Gastrocnemius medialis (tissue), 4 donors: ENCODE measurements around the gene MYO9B. TPM values are rescaled to one million over a fixed set of nuclear protein-coding genes. Genes with fewer than 3 reads are reported as not detected.

Experiments used
- ATAC-seq, 2 donors: fragments of 150-250 bp; one replicate each; pipeline ENCODE4 v1.9.1; 2016
- DNase-seq, 2 donors: peaks; one replicate each; pipeline ENCODE4 v3.0.0-alpha.2; 2019
- H3K27ac ChIP-seq, 4 donors: fragments of 200-600 bp; sonication (generic); 1 replicate in 1 of 4; 2 replicates in 3 of 4; pipeline ENCODE4 v1.5.1; 2016 to 2018; ENCODE audit warnings: mild to moderate bottlenecking in 2 of 4, moderate library complexity in 1 of 4
- H3K27me3 ChIP-seq, 3 donors: fragments of 200-600 bp; sonication (generic) in 2 of 3; 1 replicate in 1 of 3; 2 replicates in 2 of 3; pipeline versions ENCODE4 v1.5.1 to v1.6.0; 2016 to 2019; ENCODE audit warnings: mild to moderate bottlenecking in 1 of 3, moderate library complexity in 1 of 3
- H3K36me3 ChIP-seq, 2 donors: fragments of 200-600 bp; sonication (generic) in 1 of 2; one replicate each; pipeline ENCODE4 v1.5.1; 2017 to 2018
- H3K4me1 ChIP-seq, 2 donors: fragments of 200-600 bp; sonication (generic) in 1 of 2; one replicate each; pipeline ENCODE4 v1.5.1; 2016 to 2017; ENCODE audit warnings: mild to moderate bottlenecking in 2 of 2
- H3K4me3 ChIP-seq, 4 donors: fragments of 200-600 bp; sonication (generic) in 3 of 4; 1 replicate in 1 of 4; 2 replicates in 3 of 4; pipeline ENCODE4 v1.5.1; 2016 to 2019; ENCODE audit warnings: mild to moderate bottlenecking in 2 of 4
- H3K9me3 ChIP-seq, 3 donors: fragments of 200-600 bp; sonication (generic) in 2 of 3; 1 replicate in 1 of 3; 2 replicates in 2 of 3; pipeline ENCODE4 v1.5.1; 2016 to 2019
- POLR2A ChIP-seq, 2 donors: fragments of 450-650 bp; IDR thresholded peaks; one replicate each; pipeline ENCODE4 v1.6.1; 2017; ENCODE audit warnings: antibody characterized with exemption in 2 of 2, mild to moderate bottlenecking in 2 of 2, moderate library complexity in 2 of 2
- in situ Hi-C, 4 donors: fragments of 200-750 bp; cut with MboI; loops; one replicate each; pipeline versions ENCODE4 v1.15.0 to v1.8.0; 2017; ENCODE audit warnings: low sequenced_read_pairs in 4 of 4
- intact Hi-C: fragments of 100-400 bp; cut with DNase I; formaldehyde crosslinking; loops from one replicate; pipeline ENCODE4 v1.15.1; 2023; ENCODE audit warnings: low total_unique reads
- total RNA-seq, 4 donors: library from RNA; depleted of rRNA; stranded (reverse); fragments of >200 nt; gene quantifications; one replicate each; pipeline versions ENCODE4 v1.1.0 to v1.2.3, GENCODE V29; 2016
- TF ChIP-seq, protein P1 (sequence below), 5 experiments: fragments of 450-650 bp in 3 of 5; fragments of 200-600 bp in 2 of 5; sonication (generic) in 2 of 5; IDR thresholded peaks in 4 of 5; conservative IDR thresholded peaks in 1 of 5; 1 replicate in 4 of 5; 2 replicates in 1 of 5; pipeline ENCODE4 v1.5.1; 2016 to 2019; ENCODE audit warnings: antibody characterized with exemption in 5 of 5, mild to moderate bottlenecking in 3 of 5, moderate library complexity in 3 of 5

Gene MYO9B
- total RNA-seq, 4 donors from 2014 or later: 20.0 to 22.1 (median 20.7) TPM

DNA sequence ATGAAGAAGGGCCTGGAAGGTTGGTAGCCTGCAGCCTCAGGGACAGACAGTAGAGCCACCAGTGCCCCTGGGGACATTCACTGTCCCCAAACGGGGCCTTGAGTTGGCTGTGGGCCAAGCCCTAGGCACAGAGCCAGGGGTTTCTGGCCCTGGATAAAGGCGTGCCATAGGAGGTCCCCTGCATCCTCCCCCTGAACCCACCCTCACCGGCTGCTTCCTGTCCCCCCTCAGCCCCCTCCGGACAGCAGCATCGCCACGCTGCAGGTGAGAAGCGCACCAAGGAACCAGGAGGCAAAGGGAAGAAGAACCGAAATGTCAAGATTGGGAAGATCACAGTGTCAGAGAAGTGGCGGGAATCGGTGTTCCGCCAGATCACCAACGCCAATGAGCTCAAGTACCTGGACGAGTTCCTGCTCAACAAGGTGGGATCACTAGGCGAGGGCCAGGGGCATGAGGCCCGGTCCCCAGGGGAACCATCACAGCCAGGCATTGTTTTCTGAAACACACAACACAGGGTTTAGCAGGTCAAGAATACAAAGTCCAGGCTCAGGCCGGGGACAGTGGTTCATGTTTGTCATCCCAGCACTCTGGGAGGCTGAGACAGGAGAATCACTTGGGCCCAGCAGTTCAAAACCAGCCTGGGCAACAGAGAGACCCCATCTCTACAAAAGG lies 125.0 kb downstream of the MYO9B start:
- peaks cover 0 to 40% of the 10 kb centered on the region in 2 donors for H3K36me3 ChIP-seq
- no peak overlapping the region for H3K4me3 ChIP-seq
- no peak for TF ChIP-seq POLR2A (IDR thresholded peaks at IDR 0.05)
- TF ChIP-seq, protein P1, sequence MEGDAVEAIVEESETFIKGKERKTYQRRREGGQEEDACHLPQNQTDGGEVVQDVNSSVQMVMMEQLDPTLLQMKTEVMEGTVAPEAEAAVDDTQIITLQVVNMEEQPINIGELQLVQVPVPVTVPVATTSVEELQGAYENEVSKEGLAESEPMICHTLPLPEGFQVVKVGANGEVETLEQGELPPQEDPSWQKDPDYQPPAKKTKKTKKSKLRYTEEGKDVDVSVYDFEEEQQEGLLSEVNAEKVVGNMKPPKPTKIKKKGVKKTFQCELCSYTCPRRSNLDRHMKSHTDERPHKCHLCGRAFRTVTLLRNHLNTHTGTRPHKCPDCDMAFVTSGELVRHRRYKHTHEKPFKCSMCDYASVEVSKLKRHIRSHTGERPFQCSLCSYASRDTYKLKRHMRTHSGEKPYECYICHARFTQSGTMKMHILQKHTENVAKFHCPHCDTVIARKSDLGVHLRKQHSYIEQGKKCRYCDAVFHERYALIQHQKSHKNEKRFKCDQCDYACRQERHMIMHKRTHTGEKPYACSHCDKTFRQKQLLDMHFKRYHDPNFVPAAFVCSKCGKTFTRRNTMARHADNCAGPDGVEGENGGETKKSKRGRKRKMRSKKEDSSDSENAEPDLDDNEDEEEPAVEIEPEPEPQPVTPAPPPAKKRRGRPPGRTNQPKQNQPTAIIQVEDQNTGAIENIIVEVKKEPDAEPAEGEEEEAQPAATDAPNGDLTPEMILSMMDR (IDR thresholded peaks at IDR 0.05 in 4 of 5, conservative IDR thresholded peaks at IDR 0.05 in 1 of 5): no peak
- ATAC-seq (no peak), DNase-seq (no peak)
- H3K9me3 ChIP-seq: no peaks in the 10 kb centered on the region
- intact Hi-C loops: no loop called here
- in situ Hi-C loops: loop anchor here in 1 of 4 donors (10.0 kb wide), 1 partner anchor 84 kb away; the partner anchor contains the start of gene ANKLE1
- H3K4me1 ChIP-seq: no peaks in the 10 kb centered on the region
- H3K27ac ChIP-seq: no peak overlapping the region
- H3K27me3 ChIP-seq: no peaks in the 10 kb centered on the region

DNA sequence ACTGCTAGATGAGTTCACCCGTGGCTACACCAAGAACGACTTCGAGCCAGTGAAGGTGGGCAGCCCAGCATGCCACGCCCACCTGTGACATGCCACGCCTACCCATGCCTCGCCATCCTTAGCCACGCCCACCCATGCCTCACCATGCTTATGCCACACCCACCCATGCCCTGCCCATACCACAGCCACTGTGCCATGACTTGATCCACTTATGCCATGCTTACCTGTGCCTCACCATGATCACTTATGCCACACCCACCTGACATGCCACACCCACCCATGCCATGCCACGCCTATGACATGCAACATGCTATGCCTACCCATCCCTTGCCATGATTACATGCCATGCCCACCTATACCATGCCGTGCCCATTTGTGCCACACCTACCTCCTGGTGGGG lies 126.7 kb downstream of the MYO9B start:
- DNase-seq (no peak), ATAC-seq (no peak)
- no peaks in the 10 kb centered on the region for H3K9me3 ChIP-seq
- intact Hi-C loops (no loop called here), in situ Hi-C loops (loop anchor here in 1 of 4 donors (10.0 kb wide), 1 partner anchor 83 kb away; the partner anchor contains the start of gene ANKLE1)
- no peaks in the 10 kb centered on the region for H3K4me1 ChIP-seq
- H3K27ac ChIP-seq: no peak overlapping the region
- no peaks in the 10 kb centered on the region for H3K27me3 ChIP-seq
- no peak overlapping the region for H3K4me3 ChIP-seq
- TF ChIP-seq, protein P1 (IDR thresholded peaks at IDR 0.05 in 4 of 5, conservative IDR thresholded peaks at IDR 0.05 in 1 of 5): no peak
- no peak for TF ChIP-seq POLR2A (IDR thresholded peaks at IDR 0.05)
- H3K36me3 ChIP-seq: peaks cover 0 to 39% of the 10 kb centered on the region in 2 donors

DNA sequence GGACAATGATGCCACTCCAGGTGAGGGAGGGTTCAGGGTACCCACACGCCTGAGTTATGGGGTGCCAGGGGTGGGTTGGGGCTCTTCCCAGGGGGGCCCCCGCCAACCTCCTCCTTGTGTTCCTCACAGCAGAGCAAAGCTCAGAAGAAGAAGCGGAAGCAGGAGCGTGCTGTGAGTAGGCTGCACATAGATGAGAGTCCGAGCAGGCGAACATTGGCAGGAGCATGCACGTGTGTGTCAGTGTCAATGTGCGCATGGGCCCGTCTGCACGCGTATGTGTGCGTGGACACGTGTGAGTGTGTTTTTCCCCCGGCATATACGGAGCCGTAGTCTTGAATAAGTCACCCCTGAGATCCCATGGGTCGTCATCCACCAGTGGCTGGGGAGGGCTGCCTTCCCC lies 127.1 kb downstream of the MYO9B start:
- peaks cover 0 to 39% of the 10 kb centered on the region in 2 donors for H3K36me3 ChIP-seq
- no peaks in the 10 kb centered on the region for H3K9me3 ChIP-seq
- DNase-seq (no peak), ATAC-seq (no peak)
- intact Hi-C loops: no loop called here
- H3K27me3 ChIP-seq: no peaks in the 10 kb centered on the region
- TF ChIP-seq, protein P1 (IDR thresholded peaks at IDR 0.05 in 4 of 5, conservative IDR thresholded peaks at IDR 0.05 in 1 of 5): no peak
- no peak for TF ChIP-seq POLR2A (IDR thresholded peaks at IDR 0.05)
- H3K4me3 ChIP-seq: no peak overlapping the region
- no peak overlapping the region for H3K27ac ChIP-seq
- H3K4me1 ChIP-seq: no peaks in the 10 kb centered on the region
- in situ Hi-C loops: loop anchor here in 1 of 4 donors (10.0 kb wide), 1 partner anchor 82 kb away; the partner anchor contains the start of gene ANKLE1

DNA sequence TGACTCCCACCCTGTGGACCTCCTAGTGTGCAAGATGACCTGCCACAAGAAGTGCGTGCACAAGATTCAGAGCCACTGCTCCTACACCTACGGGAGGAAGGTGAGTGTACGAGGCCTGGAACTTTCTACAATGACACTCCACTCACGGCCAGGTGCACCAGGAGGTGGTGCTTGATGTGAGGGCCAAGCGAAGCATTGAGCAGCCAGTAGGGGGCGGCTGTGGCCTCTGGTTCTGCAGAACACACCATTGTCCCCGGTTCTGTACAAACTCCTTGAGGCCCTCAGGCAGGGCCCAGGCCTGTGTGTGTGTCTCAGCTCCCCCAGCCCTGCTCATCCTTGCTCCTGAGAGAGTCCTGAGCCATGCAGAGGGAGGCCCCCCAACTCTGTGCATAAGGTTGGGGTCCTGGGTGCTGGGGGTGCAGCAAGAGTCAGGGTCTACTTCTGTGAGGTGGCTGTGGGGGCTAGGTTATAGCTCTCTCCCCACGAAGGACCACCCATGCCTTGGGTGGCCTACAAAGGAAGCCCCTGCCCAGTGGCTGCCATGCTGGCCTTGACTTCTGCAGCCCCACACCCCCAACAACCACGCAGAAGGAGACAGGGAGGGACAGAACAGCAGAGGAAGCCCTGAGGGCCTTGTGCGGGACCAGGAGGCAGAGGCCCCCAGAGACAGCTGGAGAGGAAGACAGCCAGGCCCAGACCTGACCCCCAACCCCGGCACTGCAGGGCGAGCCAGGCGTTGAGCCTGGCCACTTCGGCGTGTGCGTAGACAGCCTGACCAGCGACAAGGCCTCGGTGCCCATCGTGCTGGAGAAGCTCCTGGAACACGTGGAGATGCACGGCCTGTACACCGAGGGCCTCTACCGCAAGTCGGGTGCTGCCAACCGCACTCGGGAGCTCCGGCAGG lies 129.9 kb downstream of the MYO9B start:
- no peaks in the 10 kb centered on the region for H3K4me1 ChIP-seq
- ATAC-seq (no peak), DNase-seq (peak in 1 of 2 donors; percentile 30)
- H3K9me3 ChIP-seq: no peaks in the 10 kb centered on the region
- no peak for TF ChIP-seq POLR2A (IDR thresholded peaks at IDR 0.05)
- TF ChIP-seq, protein P1 (IDR thresholded peaks at IDR 0.05 in 4 of 5, conservative IDR thresholded peaks at IDR 0.05 in 1 of 5): peak; percentile 39 to 68 (median 60)
- peaks cover 0 to 28% of the 10 kb centered on the region in 2 donors for H3K36me3 ChIP-seq
- in situ Hi-C loops (loop anchor here in 1 of 4 donors (10.0 kb wide), 1 partner anchor 79 kb away; the partner anchor contains the start of gene ANKLE1), intact Hi-C loops (loop anchor here (1.0 kb wide), 1 partner anchor 77 kb away; no protein-coding TSS in a partner anchor)
- H3K4me3 ChIP-seq: no peak overlapping the region
- no peak overlapping the region for H3K27ac ChIP-seq
- H3K27me3 ChIP-seq: no peaks in the 10 kb centered on the region
